Hepatocyte (in vitro differentiated cells): Measurements from ENCODE around the gene NIPAL3. TPM values are rescaled to one million over a fixed set of nuclear protein-coding genes. Genes with fewer than 3 reads are reported as not detected.

ENCODE experiments used
- DNase-seq: peaks from one replicate; pipeline ENCODE4 v3.0.0-alpha.2; 2016; ENCODE audit warnings: low spot score
- H2AFZ ChIP-seq: fragments of 200-600 bp; sonication (generic); 2 replicates; pipeline ENCODE4 v1.6.0; 2016; ENCODE audit warnings: antibody characterized with exemption, mild to moderate bottlenecking
- H3K27ac ChIP-seq: fragments of 200-600 bp; sonication (generic); 2 replicates; pipeline ENCODE4 v1.5.1; 2016; ENCODE audit warnings: mild to moderate bottlenecking
- H3K27me3 ChIP-seq: fragments of 200-600 bp; sonication (generic); 2 replicates; pipeline ENCODE4 v1.6.1; 2016
- H3K36me3 ChIP-seq: fragments of 200-600 bp; sonication (generic); replicated peaks from 2 replicates; pipeline ENCODE4 v1.5.1; 2016; ENCODE audit warnings: low read depth; ENCODE audit not compliant: insufficient read depth
- H3K4me1 ChIP-seq: fragments of 200-600 bp; sonication (generic); 2 replicates; pipeline ENCODE4 v1.5.1; 2016; ENCODE audit warnings: mild to moderate bottlenecking, moderate library complexity; ENCODE audit not compliant: insufficient read depth
- H3K4me2 ChIP-seq: fragments of 200-600 bp; sonication (generic); 2 replicates; pipeline ENCODE4 v1.6.0; 2016
- H3K4me3 ChIP-seq: fragments of 200-600 bp; sonication (generic); 2 replicates; pipeline ENCODE4 v1.5.1; 2016; ENCODE audit warnings: mild to moderate bottlenecking
- H3K79me2 ChIP-seq: fragments of 200-600 bp; sonication (generic); 2 replicates; pipeline ENCODE4 v1.6.0; 2017; ENCODE audit warnings: mild to moderate bottlenecking
- H3K9me2 ChIP-seq: fragments of 200-600 bp; sonication (generic); replicated peaks from 2 replicates; pipeline ENCODE4 v1.6.0; 2017; ENCODE audit warnings: mild to moderate bottlenecking; ENCODE audit not compliant: insufficient read depth
- H3K9me3 ChIP-seq: fragments of 200-600 bp; sonication (generic); 2 replicates; pipeline ENCODE4 v1.5.1; 2016; ENCODE audit warnings: low read depth, mild to moderate bottlenecking
- H4K20me1 ChIP-seq: fragments of 200-600 bp; sonication (generic); 2 replicates; pipeline ENCODE4 v1.6.0; 2016; ENCODE audit warnings: mild to moderate bottlenecking; ENCODE audit not compliant: insufficient read depth, poor library complexity, severe bottlenecking
- CTCF ChIP-seq: fragments of 200-600 bp; sonication (generic); IDR thresholded peaks from 2 replicates; pipeline ENCODE4 v1.5.1; 2016; ENCODE audit warnings: antibody characterized with exemption, mild to moderate bottlenecking; ENCODE audit not compliant: poor library complexity
- EZH2 ChIP-seq: fragments of 200-600 bp; sonication (generic); IDR thresholded peaks from 2 replicates; pipeline ENCODE4 v1.6.1; 2016; ENCODE audit warnings: antibody characterized with exemption, mild to moderate bottlenecking, borderline replicate concordance
- EZH2phosphoT487 ChIP-seq: fragments of 200-600 bp; sonication (generic); IDR thresholded peaks from one replicate; pipeline ENCODE4 v1.6.1; 2018; ENCODE audit warnings: antibody characterized with exemption, mild to moderate bottlenecking, low read depth, moderate library complexity; ENCODE audit not compliant: unreplicated experiment, severe bottlenecking
- WGBS: methylation state at CpG from one replicate; pipeline ENCODE4 v1.1.6; 2016; ENCODE audit warnings: low lambda C conversion rate; ENCODE audit errors: missing lambda C conversion rate; 5-methylcytosine and 5-hydroxymethylcytosine counted together
- polyA plus RNA-seq: library from polyadenylated mRNA; unstranded; fragments of >200 nt; fragmentation: Nextera tagmentation; extraction: Ambion mirVana; gene quantifications from 2 replicates; pipeline ENCODE4 v1.2.1, GENCODE V29; 2016
- total RNA-seq: library from RNA; depleted of rRNA; stranded (reverse); fragments of >200 nt; gene quantifications from 2 replicates; pipeline ENCODE4 v1.2.3, GENCODE V29; 2014

Gene NIPAL3
- total and polyA plus RNA-seq, 2 experiments from 2014 or later: 26.6 to 27.3 TPM

- Histone ChIP-seq H3K4me2 (peak overlapping the region; percentile 60), H3K4me3 (no peak overlapping the region), H3K27me3 (no peaks in the 10 kb centered on the region), H3K4me1 (peaks cover 22% of the 10 kb centered on the region), H3K79me2 (peaks cover 10% of the 10 kb centered on the region), H3K9me2 (no peaks in the 10 kb centered on the region), H2AFZ (peak overlapping the region; percentile 31), H3K36me3 (no peaks in the 10 kb centered on the region), H3K27ac (no peak overlapping the region), H3K9me3 (no peaks in the 10 kb centered on the region), H4K20me1 (no peaks in the 10 kb centered on the region)
- TF ChIP-seq CTCF (no peak), EZH2 (no peak), EZH2phosphoT487 (no peak)
- no peak for DNase-seq
- 74% methylated on average over 21 of the region's 22 CpGs for WGBS
Observed at GRCh38 chr1:24414775-24415333, 748 bp upstream of the NIPAL3 start.

DNA sequence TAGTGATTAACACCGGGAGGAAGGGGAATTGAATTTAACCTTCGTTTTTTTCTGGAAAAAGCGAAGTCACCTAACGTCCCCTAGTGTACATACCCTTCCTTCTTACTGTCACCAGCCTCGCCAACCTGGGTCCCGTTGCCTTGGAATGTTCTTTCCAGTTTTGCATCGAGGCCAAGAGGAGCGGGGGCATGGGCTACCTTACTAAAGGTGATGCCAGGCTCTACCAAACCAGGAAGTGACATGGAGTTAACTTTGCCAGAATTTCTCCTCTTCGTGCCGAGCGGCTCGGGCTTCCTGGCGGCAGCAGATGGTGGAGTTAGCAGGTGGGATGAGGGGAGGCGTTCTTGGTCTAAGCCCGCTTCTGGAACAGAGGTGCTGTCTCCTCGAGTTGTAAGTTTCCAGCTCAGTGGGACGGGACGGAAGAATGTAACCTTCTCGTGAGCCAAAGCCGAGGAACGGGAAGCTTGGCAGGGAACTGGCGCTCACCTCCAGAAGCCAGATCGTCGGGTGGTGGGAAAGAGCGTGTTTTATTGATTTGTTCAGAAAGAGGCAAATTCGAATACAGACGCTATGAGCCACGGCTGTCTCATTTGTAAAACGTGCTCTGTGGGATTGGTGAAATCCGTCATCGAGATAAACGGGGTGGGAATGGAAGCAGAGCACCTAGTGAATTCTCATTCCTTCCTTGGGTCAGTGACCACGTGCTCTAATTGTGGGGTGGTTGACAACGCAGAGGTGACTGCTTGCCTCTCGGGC, 486 bp downstream of the NIPAL3 start:
- H3K36me3 ChIP-seq: no peaks in the 10 kb centered on the region
- peak overlapping the region; percentile 68 for H3K27ac ChIP-seq
- peak overlapping the region; percentile 41 for H3K4me3 ChIP-seq
- peak; percentile 41 for DNase-seq
- peaks cover 22% of the 10 kb centered on the region for H3K4me1 ChIP-seq
- peak overlapping the region; percentile 86 for H3K4me2 ChIP-seq
- peaks cover 10% of the 10 kb centered on the region for H3K79me2 ChIP-seq
- no peaks in the 10 kb centered on the region for H3K27me3 ChIP-seq
- H3K9me2 ChIP-seq: no peaks in the 10 kb centered on the region
- H2AFZ ChIP-seq: peak overlapping the region; percentile 72
- 15% methylated on average over 35 of the region's 35 CpGs for WGBS
- no peaks in the 10 kb centered on the region for H4K20me1 ChIP-seq
- H3K9me3 ChIP-seq: no peaks in the 10 kb centered on the region
- TF ChIP-seq EZH2 (no peak), EZH2phosphoT487 (no peak), CTCF (no peak)

GRCh38 chr1:24416666-24417391, 1.2 kb downstream of the NIPAL3 start:
- DNase-seq: peak; percentile 76
- H3K79me2 ChIP-seq: peaks cover 10% of the 10 kb centered on the region
- H3K36me3 ChIP-seq: no peaks in the 10 kb centered on the region
- no peaks in the 10 kb centered on the region for H3K9me3 ChIP-seq
- peak overlapping the region; percentile 41 for H3K4me3 ChIP-seq
- WGBS: 61% methylated on average over 10 of the region's 10 CpGs
- TF ChIP-seq CTCF (no peak), EZH2phosphoT487 (no peak), EZH2 (no peak)
- peak overlapping the region; percentile 68 for H3K27ac ChIP-seq
- H3K27me3 ChIP-seq: no peaks in the 10 kb centered on the region
- peak overlapping the region; percentile 86 for H3K4me2 ChIP-seq
- no peaks in the 10 kb centered on the region for H4K20me1 ChIP-seq
- peaks cover 22% of the 10 kb centered on the region for H3K4me1 ChIP-seq
- H2AFZ ChIP-seq: peak overlapping the region; percentile 72
- H3K9me2 ChIP-seq: no peaks in the 10 kb centered on the region
